Measurements from ENCODE around the gene ZNF530. TPM values are rescaled to one million over a fixed set of nuclear protein-coding genes. Genes with fewer than 3 reads are reported as not detected.

Gene ZNF530
- 3.9 TPM for total RNA-seq
- long read RNA-seq, partial matches to known transcripts, result 0 of 6 reads
- long read RNA-seq, other reads (novel, unspliced or antisense), result 5 of 6 reads

DNA sequence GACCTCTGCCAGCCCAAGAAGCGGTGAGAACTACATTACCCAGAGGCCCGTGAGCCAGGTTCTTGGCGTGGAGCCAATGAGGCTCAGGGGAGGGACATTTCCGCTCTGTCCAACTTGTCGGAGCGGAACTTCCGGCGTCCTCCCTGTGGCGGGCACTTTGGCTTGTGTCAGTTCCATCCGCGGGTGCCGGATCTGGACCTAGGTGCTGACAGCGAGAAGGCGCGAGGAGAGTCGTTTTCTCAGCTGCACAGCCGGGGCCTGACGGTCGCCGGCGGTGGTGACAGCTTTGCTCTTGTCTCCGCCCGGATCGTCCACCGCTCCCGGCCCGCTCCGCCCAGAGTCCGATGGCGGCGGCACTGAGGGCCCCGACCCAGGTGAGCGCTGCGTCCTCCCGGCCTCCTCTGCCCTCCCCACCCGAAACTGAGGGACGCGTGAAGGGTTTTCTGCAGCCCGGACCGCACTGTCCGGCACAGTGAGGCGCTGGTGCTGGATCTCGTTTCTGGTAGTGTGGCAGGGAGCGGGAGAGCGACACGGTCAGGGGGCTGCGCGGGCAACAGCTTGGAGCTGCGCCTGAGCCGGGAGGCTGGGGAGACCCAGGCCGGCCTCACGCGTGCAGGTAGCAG is at the start of gene ZNF530:
Gene ZNF530 (plus strand): TSS at position 125 of the 623 bp plus-strand sequence. CDS start 4,461 bp downstream, outside the sequence.
- intact Hi-C loops (cut with micrococcal nuclease), result no loop called here
- peak; percentile 99 for ATAC-seq
- DNase-seq, result peak; percentile 96

DNA sequence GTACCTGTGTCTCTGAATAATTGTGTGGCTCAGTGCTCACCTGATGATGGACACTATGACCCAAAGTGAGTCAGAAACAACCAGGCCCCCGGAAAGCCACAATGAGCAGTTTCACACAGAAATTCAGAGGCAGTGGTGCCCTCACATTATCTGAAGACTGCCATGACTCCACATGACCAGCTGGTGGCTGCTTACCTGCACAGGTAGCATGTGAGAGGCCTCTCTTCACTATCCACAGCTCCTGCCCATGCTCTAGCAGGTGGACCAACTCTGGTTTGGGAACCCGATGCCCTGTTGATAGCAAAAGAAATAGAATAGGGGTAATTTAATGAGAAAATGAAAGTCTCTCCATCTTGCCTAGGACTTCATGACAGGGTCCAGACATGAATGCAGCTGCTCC is 47.3 kb upstream of the ZNF530 start:
- DNase-seq (no peak), ATAC-seq (no peak)
- intact Hi-C loops (cut with micrococcal nuclease), result no loop called here

DNA sequence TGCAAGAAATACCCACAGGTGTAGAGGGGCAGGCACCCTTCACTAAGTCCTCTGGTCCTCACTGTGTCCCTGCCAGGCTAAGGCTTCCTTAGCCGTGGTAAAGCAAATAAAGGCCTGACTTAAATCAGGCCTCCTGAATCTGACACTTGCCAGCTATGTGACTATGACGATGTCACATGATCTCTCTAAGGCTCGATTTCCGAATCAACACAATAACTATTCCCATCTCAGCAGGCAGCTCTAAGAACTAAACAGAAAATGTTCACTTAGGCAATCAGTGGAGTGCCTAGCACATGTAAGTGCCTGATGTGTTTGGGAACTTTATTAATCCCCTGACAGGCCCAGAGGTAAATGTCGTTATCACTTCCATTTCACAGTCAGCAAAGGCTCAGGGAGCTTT is 42.0 kb upstream of the ZNF530 start:
- no peak for DNase-seq
- intact Hi-C loops (cut with micrococcal nuclease), result no loop called here
- ATAC-seq, result no peak

GRCh38 chr19:57558525-57558924 is 41.2 kb upstream of the ZNF530 start:
- no peak for ATAC-seq

GRCh38 chr19:57559008-57559403 is 40.7 kb upstream of the ZNF530 start:
- ATAC-seq (peak; percentile 60), DNase-seq (peak; percentile 39)
- intact Hi-C loops (cut with micrococcal nuclease), result no loop called here

More at GRCh38 chr19:57558525-57558924, 41.2 kb upstream of the ZNF530 start:
- intact Hi-C loops (cut with micrococcal nuclease), result no loop called here
- DNase-seq, result no peak

- intact Hi-C loops (cut with micrococcal nuclease), result no loop called here
- peak; percentile 96 for DNase-seq
- ATAC-seq, result peak; percentile 99
These were observed 40.2 kb upstream of the ZNF530 start, which contains the start of gene ZNF550 for GRCh38 chr19:57559404-57560025. Gene ZNF550, minus strand, starts transcription at chr19:57559863. Its CDS starts 181 bp downstream, at chr19:57559682.

DNA sequence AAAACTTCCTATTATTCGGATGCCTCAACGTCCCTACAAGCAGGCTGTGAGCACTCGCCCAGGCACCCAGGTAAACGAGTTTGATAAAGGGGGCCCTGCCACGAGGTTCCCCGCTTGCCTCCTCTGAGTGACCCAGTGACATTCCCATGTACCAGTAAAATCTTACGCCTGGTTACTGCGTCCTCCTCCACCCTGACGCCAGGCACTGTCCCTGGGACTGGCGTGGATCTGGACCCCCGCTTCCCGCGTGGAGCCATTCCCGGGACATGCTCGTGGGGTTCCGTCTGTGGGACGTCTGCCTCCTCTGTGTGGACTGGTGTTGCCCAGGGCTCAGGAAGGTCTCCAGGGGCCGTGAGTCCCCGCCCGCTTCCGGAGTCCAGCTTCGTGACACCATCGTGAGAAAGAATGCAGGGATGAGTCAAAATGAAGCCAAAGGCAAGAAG is 39.6 kb upstream of the ZNF530 start:
- intact Hi-C loops (cut with micrococcal nuclease), result no loop called here
- DNase-seq, result peak; percentile 62
- ATAC-seq, result peak; percentile 55

DNA sequence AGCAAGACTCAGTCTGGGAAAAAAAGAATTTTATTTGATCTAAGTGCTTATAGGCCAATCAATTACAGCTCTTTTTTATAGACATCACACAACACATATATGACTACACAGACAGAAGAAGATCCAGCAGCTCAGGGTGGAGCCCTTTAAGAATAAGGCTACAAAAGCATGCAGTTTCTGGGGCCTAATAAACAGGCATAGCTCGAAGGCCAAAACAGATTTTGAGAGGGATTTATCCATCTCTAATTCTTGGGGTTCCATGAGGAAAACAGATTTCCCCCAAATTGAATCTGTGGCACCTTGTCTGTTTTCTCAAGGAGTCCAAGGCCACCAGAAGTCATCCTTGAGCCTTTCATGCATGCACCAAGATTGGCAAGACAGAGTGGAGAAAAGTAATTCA is 36.1 kb upstream of the ZNF530 start:
- DNase-seq (no peak), ATAC-seq (no peak)
- intact Hi-C loops (cut with micrococcal nuclease), result no loop called here

GRCh38 chr19:57566396-57567265 is 33.1 kb upstream of the ZNF530 start:
- ATAC-seq, result no peak
- no peak for DNase-seq
- intact Hi-C loops (cut with micrococcal nuclease), result no loop called here

DNA sequence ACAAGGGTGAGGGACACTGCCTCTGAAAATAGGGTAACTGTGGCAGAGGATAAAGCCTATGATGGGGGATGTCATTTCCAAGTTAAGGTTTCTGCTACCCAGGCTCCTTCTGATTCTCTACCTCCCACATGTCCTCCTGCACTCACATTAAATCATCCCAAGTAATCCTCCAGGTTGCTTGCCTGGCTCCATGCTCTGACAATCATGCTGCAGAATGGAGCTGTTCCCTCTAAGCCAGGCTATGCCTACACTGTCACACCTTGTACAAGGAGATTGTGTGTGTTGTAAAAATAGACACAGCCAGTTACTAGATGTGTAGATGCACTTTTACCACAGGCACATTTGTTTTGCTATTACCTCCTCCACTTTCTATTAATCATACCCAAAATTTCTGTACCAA is 29.0 kb upstream of the ZNF530 start:
- DNase-seq, result no peak
- intact Hi-C loops (cut with micrococcal nuclease), result no loop called here
- ATAC-seq, result no peak

DNA sequence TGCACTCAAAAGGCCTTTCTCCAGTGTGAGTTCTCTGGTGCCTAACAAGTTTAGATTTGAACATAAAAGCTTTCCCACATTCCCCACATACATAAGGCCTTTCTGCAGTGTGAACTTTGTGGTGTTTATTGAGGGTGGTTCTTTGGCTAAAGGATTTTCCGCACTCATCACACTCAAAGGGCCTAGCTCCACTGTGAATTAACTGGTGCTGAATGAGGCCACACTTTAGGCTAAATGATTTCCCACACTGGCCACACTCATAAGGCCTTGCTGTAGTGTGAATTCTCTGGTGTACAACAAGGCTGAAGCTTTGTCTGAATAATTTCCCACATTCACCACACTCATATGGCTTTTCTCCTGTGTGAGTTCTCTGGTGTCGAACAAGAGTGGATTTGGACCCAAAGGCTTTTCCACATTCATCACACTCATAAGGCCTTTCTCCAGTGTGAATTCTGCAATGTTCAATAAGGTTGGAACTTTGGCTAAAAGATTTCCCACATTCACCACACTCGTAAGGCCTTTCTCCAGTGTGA is 27.2 kb upstream of the ZNF530 start:
- no peak for DNase-seq
- intact Hi-C loops (cut with micrococcal nuclease), result no loop called here
- no peak for ATAC-seq

DNA sequence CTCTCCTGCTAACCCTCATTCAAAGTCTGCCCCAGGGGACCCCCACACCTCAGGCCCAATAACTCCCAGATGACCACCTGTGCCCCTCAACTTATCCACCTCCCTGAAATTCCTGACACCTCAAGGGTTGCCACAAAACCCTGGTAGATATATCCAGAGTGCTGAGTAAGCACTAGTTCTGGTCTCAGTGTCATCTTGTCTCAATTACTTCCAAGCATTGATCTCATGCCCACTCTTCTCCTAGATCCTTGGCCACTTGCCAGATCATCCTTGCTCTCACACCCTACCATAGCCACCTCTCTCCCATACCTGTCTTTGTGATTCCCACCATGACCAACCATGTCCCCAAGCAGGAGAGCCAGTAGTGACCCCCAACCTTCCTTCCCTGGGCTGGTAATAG is 23.0 kb upstream of the ZNF530 start:
- intact Hi-C loops (cut with micrococcal nuclease), result no loop called here
- no peak for DNase-seq
- no peak for ATAC-seq

DNA sequence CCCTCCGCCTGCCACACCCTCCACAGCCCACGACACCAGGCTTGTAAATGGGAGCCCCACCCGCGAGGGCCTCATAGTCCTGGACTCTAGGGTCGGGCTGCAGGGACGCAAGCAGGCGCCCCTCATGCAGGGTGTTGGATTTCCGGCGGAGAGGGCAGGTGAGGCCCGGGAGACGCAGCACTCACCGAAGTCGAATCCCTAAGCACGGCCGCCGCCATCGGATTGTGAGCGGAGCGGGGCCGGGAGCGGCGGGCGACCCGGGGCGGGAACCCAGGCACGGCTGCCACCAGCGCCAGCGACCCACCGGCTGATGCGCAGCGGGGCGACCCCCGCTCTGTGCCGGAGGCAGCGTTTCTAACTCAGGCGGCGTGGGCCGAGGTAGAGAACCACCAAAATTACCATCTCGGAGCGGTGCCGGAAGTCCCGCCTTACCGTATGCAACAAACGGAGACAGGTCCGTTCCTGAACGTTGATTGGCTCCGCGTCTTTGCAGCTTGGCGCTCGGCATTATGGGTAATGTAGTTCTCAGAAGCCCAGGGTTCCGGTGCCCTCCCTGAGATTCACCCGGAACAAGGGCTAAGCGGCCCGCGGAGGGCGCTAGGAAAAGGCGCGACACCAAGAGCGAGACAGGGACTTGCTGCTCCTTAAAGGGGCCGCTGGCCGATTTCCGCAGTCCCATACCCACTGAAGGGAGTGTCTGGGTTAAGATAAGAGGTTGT is 21.0 kb upstream of the ZNF530 start, which contains the start of gene ZNF416:
Gene ZNF416 (minus strand): TSS at position 425 of the 719 bp plus-strand sequence. CDS start 207 bp downstream, at position 218.
- intact Hi-C loops (cut with micrococcal nuclease), result no loop called here
- DNase-seq (peak; percentile 96), ATAC-seq (peak; percentile 97)

- no peak for ATAC-seq
- DNase-seq, result no peak
- intact Hi-C loops (cut with micrococcal nuclease), result no loop called here
These were observed 16.6 kb upstream of the ZNF530 start for GRCh38 chr19:57583104-57583520.

- DNase-seq, result peak; percentile 92
- intact Hi-C loops (cut with micrococcal nuclease), result no loop called here
- ATAC-seq, result peak; percentile 95
These were observed 15.9 kb upstream of the ZNF530 start, which contains the start of gene ZIK1 for GRCh38 chr19:57583521-57584416. Gene ZIK1, plus strand, starts transcription at chr19:57584145. Its CDS starts 212 bp downstream, at chr19:57584357.

GRCh38 chr19:57587529-57587928 is 12.2 kb upstream of the ZNF530 start:
- intact Hi-C loops (cut with micrococcal nuclease), result no loop called here
- DNase-seq, result no peak
- no peak for ATAC-seq

GRCh38 chr19:57599377-57599760 is 316 bp upstream of the ZNF530 start:
- ATAC-seq, result no peak
- intact Hi-C loops (cut with micrococcal nuclease), result no loop called here

DNA sequence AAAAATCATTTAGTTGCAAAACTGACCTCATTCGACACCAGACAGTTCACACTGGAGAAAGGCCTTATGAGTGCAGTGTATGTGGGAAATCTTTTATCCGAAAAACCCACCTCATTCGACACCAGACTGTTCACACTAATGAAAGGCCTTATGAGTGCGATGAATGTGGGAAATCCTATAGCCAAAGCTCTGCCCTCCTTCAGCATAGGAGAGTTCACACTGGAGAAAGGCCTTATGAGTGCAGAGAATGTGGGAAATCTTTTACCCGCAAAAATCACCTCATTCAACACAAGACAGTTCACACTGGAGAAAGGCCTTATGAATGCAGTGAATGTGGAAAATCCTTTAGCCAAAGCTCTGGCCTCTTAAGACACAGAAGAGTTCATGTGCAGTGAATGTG is 7.2 kb downstream of the ZNF530 start:
- intact Hi-C loops (cut with micrococcal nuclease), result no loop called here
- no peak for ATAC-seq

More at GRCh38 chr19:57599377-57599760, 316 bp upstream of the ZNF530 start:
- no peak for DNase-seq

More for the DNA sequence above, 7.2 kb downstream of the ZNF530 start:
- DNase-seq, result no peak

Data from left ventricle myocardium superior (tissue), 1 donor.